Parathyroid adenoma (tissue), 2 donors: ENCODE data around the gene GLI3.

ENCODE experiments used
- H2AFZ ChIP-seq: fragments of 300-600 bp; sonication (generic); one replicate; pipeline ENCODE4 v1.7.0; 2017; ENCODE audit warnings: antibody characterized with exemption, mild to moderate bottlenecking
- H3K27ac ChIP-seq: fragments of 300-600 bp; sonication (generic); one replicate; pipeline ENCODE4 v1.7.0; 2017
- H3K27me3 ChIP-seq: fragments of 300-600 bp; sonication (generic); one replicate; pipeline ENCODE4 v1.7.0; 2017; ENCODE audit warnings: low read length; ENCODE audit not compliant: control insufficient read depth, insufficient read depth
- H3K36me3 ChIP-seq: fragments of 300-600 bp; sonication (generic); one replicate; pipeline ENCODE4 v1.7.0; 2017; ENCODE audit warnings: low read length; ENCODE audit not compliant: control insufficient read depth, insufficient read depth
- H3K4me1 ChIP-seq: fragments of 300-600 bp; sonication (generic); one replicate; pipeline ENCODE4 v1.7.0; 2017; ENCODE audit warnings: control low read depth
- H3K4me2 ChIP-seq: fragments of 300-600 bp; sonication (generic); one replicate; pipeline ENCODE4 v1.7.0; 2017; ENCODE audit warnings: low read length
- H3K4me3 ChIP-seq: fragments of 300-600 bp; sonication (generic); one replicate; pipeline ENCODE4 v1.7.0; 2017; ENCODE audit warnings: low read depth, low read length
- H3K79me2 ChIP-seq: fragments of 300-600 bp; sonication (generic); one replicate; pipeline ENCODE4 v1.7.0; 2017; ENCODE audit warnings: control low read depth
- H3K9ac ChIP-seq: fragments of 300-600 bp; sonication (generic); one replicate; pipeline ENCODE4 v1.7.0; 2017; ENCODE audit warnings: mild to moderate bottlenecking
- H3K9me3 ChIP-seq: fragments of 300-600 bp; sonication (generic); one replicate; pipeline ENCODE4 v1.7.0; 2017; ENCODE audit warnings: low read length; ENCODE audit not compliant: control insufficient read depth
- TF ChIP-seq, protein P1 (sequence below): fragments of 300-600 bp; sonication (generic); IDR thresholded peaks from one replicate; pipeline ENCODE4 v1.7.0; 2017; ENCODE audit warnings: antibody characterized with exemption, mild to moderate bottlenecking
- donor health status: primary hyperparathyroidism.

The GLI3 gene

GRCh38 chr7:42127232-42127622 is 109.8 kb downstream of the GLI3 start:
- Histone ChIP-seq H3K79me2 (no peaks in the 10 kb centered on the region), H3K4me2 (no peak overlapping the region), H3K27me3 (no peaks in the 10 kb centered on the region), H3K27ac (no peak overlapping the region), H3K9me3 (no peaks in the 10 kb centered on the region), H3K36me3 (no peaks in the 10 kb centered on the region), H3K4me3 (no peak overlapping the region), H3K4me1 (no peaks in the 10 kb centered on the region), H2AFZ (no peak overlapping the region), H3K9ac (no peak overlapping the region)
- TF ChIP-seq, protein P1, sequence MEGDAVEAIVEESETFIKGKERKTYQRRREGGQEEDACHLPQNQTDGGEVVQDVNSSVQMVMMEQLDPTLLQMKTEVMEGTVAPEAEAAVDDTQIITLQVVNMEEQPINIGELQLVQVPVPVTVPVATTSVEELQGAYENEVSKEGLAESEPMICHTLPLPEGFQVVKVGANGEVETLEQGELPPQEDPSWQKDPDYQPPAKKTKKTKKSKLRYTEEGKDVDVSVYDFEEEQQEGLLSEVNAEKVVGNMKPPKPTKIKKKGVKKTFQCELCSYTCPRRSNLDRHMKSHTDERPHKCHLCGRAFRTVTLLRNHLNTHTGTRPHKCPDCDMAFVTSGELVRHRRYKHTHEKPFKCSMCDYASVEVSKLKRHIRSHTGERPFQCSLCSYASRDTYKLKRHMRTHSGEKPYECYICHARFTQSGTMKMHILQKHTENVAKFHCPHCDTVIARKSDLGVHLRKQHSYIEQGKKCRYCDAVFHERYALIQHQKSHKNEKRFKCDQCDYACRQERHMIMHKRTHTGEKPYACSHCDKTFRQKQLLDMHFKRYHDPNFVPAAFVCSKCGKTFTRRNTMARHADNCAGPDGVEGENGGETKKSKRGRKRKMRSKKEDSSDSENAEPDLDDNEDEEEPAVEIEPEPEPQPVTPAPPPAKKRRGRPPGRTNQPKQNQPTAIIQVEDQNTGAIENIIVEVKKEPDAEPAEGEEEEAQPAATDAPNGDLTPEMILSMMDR, result no peak

- no peak overlapping the region for H3K4me2 ChIP-seq
- TF ChIP-seq, protein P1, result no peak
- no peaks in the 10 kb centered on the region for H3K36me3 ChIP-seq
- H3K9ac ChIP-seq, result no peak overlapping the region
- H3K4me3 ChIP-seq, result no peak overlapping the region
- no peak overlapping the region for H3K27ac ChIP-seq
- no peaks in the 10 kb centered on the region for H3K27me3 ChIP-seq
- no peaks in the 10 kb centered on the region for H3K9me3 ChIP-seq
- H3K79me2 ChIP-seq, result no peaks in the 10 kb centered on the region
- no peaks in the 10 kb centered on the region for H3K4me1 ChIP-seq
- no peak overlapping the region for H2AFZ ChIP-seq
Measured at GRCh38 chr7:42126475-42127231, 110.4 kb downstream of the GLI3 start.

DNA sequence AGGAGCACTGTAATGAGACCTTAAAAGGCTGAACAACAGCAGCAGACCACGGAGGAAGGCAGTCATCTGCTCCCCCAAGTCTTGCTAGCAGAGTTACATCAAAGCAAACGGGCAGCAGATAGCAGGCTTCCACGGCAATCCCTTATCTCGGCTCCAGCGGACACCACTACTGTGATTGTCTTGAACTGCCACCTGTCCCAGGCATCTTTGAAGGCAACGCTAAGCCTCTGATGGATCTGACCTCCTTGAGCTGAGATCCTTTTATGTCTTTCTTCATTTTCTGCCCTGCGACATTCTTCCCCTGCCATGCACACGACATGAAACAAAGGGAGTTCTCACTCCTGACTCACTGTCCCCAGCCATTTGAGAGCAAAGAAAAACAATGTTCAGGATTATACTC is 111.7 kb downstream of the GLI3 start:
- Histone ChIP-seq H3K27me3 (no peaks in the 10 kb centered on the region), H3K9ac (no peak overlapping the region), H3K4me3 (no peak overlapping the region), H3K36me3 (no peaks in the 10 kb centered on the region), H3K4me1 (no peaks in the 10 kb centered on the region), H3K4me2 (no peak overlapping the region), H3K27ac (no peak overlapping the region), H2AFZ (no peak overlapping the region), H3K9me3 (no peaks in the 10 kb centered on the region), H3K79me2 (no peaks in the 10 kb centered on the region)
- TF ChIP-seq, protein P1, result no peak

GRCh38 chr7:42123716-42124115 is 113.3 kb downstream of the GLI3 start:
- H3K4me2 ChIP-seq, result no peak overlapping the region
- no peaks in the 10 kb centered on the region for H3K4me1 ChIP-seq

More at GRCh38 chr7:42123716-42124115, 113.3 kb downstream of the GLI3 start:
- TF ChIP-seq, protein P1, result no peak
- no peaks in the 10 kb centered on the region for H3K79me2 ChIP-seq
- H3K27me3 ChIP-seq, result no peaks in the 10 kb centered on the region
- no peaks in the 10 kb centered on the region for H3K9me3 ChIP-seq
- no peaks in the 10 kb centered on the region for H3K36me3 ChIP-seq
- no peak overlapping the region for H3K9ac ChIP-seq
- H2AFZ ChIP-seq, result no peak overlapping the region
- H3K4me3 ChIP-seq, result no peak overlapping the region
- no peak overlapping the region for H3K27ac ChIP-seq
